GM12878 (cell line): ENCODE results near the gene CEND1.

ENCODE experiments used
- CTCF ChIP-seq, 3 experiments: IDR thresholded peaks in 2 of 3; conservative IDR thresholded peaks in 1 of 3; 2 replicates each; pipeline ENCODE4 v1.5.1; 2011; ENCODE audit warnings: low read depth in 3 of 3, low read length in 3 of 3, mild to moderate bottlenecking in 3 of 3, control low read depth in 2 of 3, moderate library complexity in 2 of 3, inconsistent platforms in 1 of 3, mixed read lengths in 1 of 3; ENCODE audit not compliant: control insufficient read depth in 2 of 3, insufficient read depth in 1 of 3; ENCODE audit errors: extremely low read depth in 1 of 3
- KDM1A ChIP-seq: fragments of 200-600 bp; sonication (generic); IDR thresholded peaks from 2 replicates; pipeline ENCODE4 v1.6.1; 2016; ENCODE audit warnings: borderline replicate concordance
- POLR2AphosphoS5 ChIP-seq: IDR thresholded peaks from 2 replicates; pipeline ENCODE4 v1.6.1; 2011; ENCODE audit warnings: mild to moderate bottlenecking, low read length, inconsistent platforms
- SRF ChIP-seq, 2 experiments: IDR thresholded peaks; 2 replicates each; pipeline ENCODE4 v1.6.1; 2011; ENCODE audit warnings: low read depth in 2 of 2, low read length in 2 of 2, mild to moderate bottlenecking in 1 of 2, moderate library complexity in 1 of 2
- ZZZ3 ChIP-seq: IDR thresholded peaks from 2 replicates; pipeline ENCODE4 v1.6.1; 2011; ENCODE audit warnings: low read depth; ENCODE audit not compliant: control insufficient read depth, insufficient read length

- TF ChIP-seq SRF (IDR thresholded peaks at IDR 0.05; ENCODE audit: low read depth in 2 of 2, low read length in 2 of 2) (no peak), CTCF (IDR thresholded peaks at IDR 0.05 in 2 of 3, conservative IDR thresholded peaks at IDR 0.05 in 1 of 3; ENCODE audit: control insufficient read depth in 2 of 3, extremely low read depth in 1 of 3, insufficient read depth in 1 of 3, low read depth in 3 of 3, low read length in 3 of 3) (no peak), POLR2AphosphoS5 (no peak), ZZZ3 (no peak), KDM1A (no peak)
These were observed 38.0 kb upstream of the CEND1 start, which contains the start of gene CRACR2B for GRCh38 chr11:827897-828192.
